Dedifferentiated amniotic fluid mesenchymal stem cell (primary cell): Measurements from ENCODE around the gene P2RX1.
"Not testable (repeated sequence)": the region's sequence is repeated elsewhere in the genome, so short reads cannot be mapped to it uniquely, and the experiment has no call there.

ENCODE experiments used
- DNase-seq: peaks from one replicate; pipeline ENCODE4 v3.0.0-alpha.2; 2016; ENCODE audit errors: extremely low spot score

Gene P2RX1

GRCh38 chr17:3857261-3858105, 58.8 kb downstream of the P2RX1 start:
- no peak for DNase-seq

- not testable (repeated sequence) for DNase-seq
These were observed 62.1 kb downstream of the P2RX1 start for GRCh38 chr17:3854204-3854603.

- no peak for DNase-seq
These were observed 63.7 kb downstream of the P2RX1 start for GRCh38 chr17:3852561-3852960.

GRCh38 chr17:3851461-3852100, 64.7 kb downstream of the P2RX1 start:
- DNase-seq: no peak

GRCh38 chr17:3848229-3848835, 67.9 kb downstream of the P2RX1 start:
- DNase-seq: no peak

GRCh38 chr17:3847165-3847670, 69.0 kb downstream of the P2RX1 start:
- DNase-seq: no peak
